Hepatocyte (in vitro differentiated cells): ENCODE data around the gene YIPF2. TPM values are rescaled to one million over a fixed set of nuclear protein-coding genes. Genes with fewer than 3 reads are reported as not detected.

ENCODE experiments used
- DNase-seq: peaks from one replicate; pipeline ENCODE4 v3.0.0-alpha.2; 2016; ENCODE audit warnings: low spot score
- H2AFZ ChIP-seq: fragments of 200-600 bp; sonication (generic); 2 replicates; pipeline ENCODE4 v1.6.0; 2016; ENCODE audit warnings: antibody characterized with exemption, mild to moderate bottlenecking
- H3K27ac ChIP-seq: fragments of 200-600 bp; sonication (generic); 2 replicates; pipeline ENCODE4 v1.5.1; 2016; ENCODE audit warnings: mild to moderate bottlenecking
- H3K27me3 ChIP-seq: fragments of 200-600 bp; sonication (generic); 2 replicates; pipeline ENCODE4 v1.6.1; 2016
- H3K36me3 ChIP-seq: fragments of 200-600 bp; sonication (generic); replicated peaks from 2 replicates; pipeline ENCODE4 v1.5.1; 2016; ENCODE audit warnings: low read depth; ENCODE audit not compliant: insufficient read depth
- H3K4me1 ChIP-seq: fragments of 200-600 bp; sonication (generic); 2 replicates; pipeline ENCODE4 v1.5.1; 2016; ENCODE audit warnings: mild to moderate bottlenecking, moderate library complexity; ENCODE audit not compliant: insufficient read depth
- H3K4me2 ChIP-seq: fragments of 200-600 bp; sonication (generic); 2 replicates; pipeline ENCODE4 v1.6.0; 2016
- H3K4me3 ChIP-seq: fragments of 200-600 bp; sonication (generic); 2 replicates; pipeline ENCODE4 v1.5.1; 2016; ENCODE audit warnings: mild to moderate bottlenecking
- H3K79me2 ChIP-seq: fragments of 200-600 bp; sonication (generic); 2 replicates; pipeline ENCODE4 v1.6.0; 2017; ENCODE audit warnings: mild to moderate bottlenecking
- H3K9me2 ChIP-seq: fragments of 200-600 bp; sonication (generic); replicated peaks from 2 replicates; pipeline ENCODE4 v1.6.0; 2017; ENCODE audit warnings: mild to moderate bottlenecking; ENCODE audit not compliant: insufficient read depth
- H3K9me3 ChIP-seq: fragments of 200-600 bp; sonication (generic); 2 replicates; pipeline ENCODE4 v1.5.1; 2016; ENCODE audit warnings: low read depth, mild to moderate bottlenecking
- H4K20me1 ChIP-seq: fragments of 200-600 bp; sonication (generic); 2 replicates; pipeline ENCODE4 v1.6.0; 2016; ENCODE audit warnings: mild to moderate bottlenecking; ENCODE audit not compliant: insufficient read depth, poor library complexity, severe bottlenecking
- CTCF ChIP-seq: fragments of 200-600 bp; sonication (generic); IDR thresholded peaks from 2 replicates; pipeline ENCODE4 v1.5.1; 2016; ENCODE audit warnings: antibody characterized with exemption, mild to moderate bottlenecking; ENCODE audit not compliant: poor library complexity
- EZH2 ChIP-seq: fragments of 200-600 bp; sonication (generic); IDR thresholded peaks from 2 replicates; pipeline ENCODE4 v1.6.1; 2016; ENCODE audit warnings: antibody characterized with exemption, mild to moderate bottlenecking, borderline replicate concordance
- EZH2phosphoT487 ChIP-seq: fragments of 200-600 bp; sonication (generic); IDR thresholded peaks from one replicate; pipeline ENCODE4 v1.6.1; 2018; ENCODE audit warnings: antibody characterized with exemption, mild to moderate bottlenecking, low read depth, moderate library complexity; ENCODE audit not compliant: unreplicated experiment, severe bottlenecking
- WGBS: methylation state at CpG from one replicate; pipeline ENCODE4 v1.1.6; 2016; ENCODE audit warnings: low lambda C conversion rate; ENCODE audit errors: missing lambda C conversion rate; 5-methylcytosine and 5-hydroxymethylcytosine counted together
- polyA plus RNA-seq: library from polyadenylated mRNA; unstranded; fragments of >200 nt; fragmentation: Nextera tagmentation; extraction: Ambion mirVana; gene quantifications from 2 replicates; pipeline ENCODE4 v1.2.1, GENCODE V29; 2016
- total RNA-seq: library from RNA; depleted of rRNA; stranded (reverse); fragments of >200 nt; gene quantifications from 2 replicates; pipeline ENCODE4 v1.2.3, GENCODE V29; 2014

Gene YIPF2
- total and polyA plus RNA-seq, 2 experiments from 2014 or later, result 80.3 to 115 TPM

DNA sequence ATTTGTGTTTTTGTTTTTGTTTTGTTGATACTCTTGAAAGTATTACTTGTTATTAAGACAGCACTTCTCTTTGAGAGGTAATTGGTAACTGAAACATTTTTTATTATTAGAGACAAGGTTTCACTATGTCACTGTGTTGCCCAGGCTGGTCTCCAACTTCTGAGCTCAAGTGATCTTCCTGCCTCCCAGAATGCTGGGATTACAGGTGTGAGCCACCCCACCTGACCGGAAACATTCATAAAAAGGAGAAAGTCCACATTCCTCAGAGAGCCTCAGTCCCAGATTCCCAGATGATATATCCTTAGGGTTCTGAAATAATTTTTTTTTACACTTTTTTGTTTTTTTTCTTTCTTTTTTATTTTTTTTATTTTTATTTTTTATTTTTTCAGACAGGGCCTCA is 54.4 kb downstream of the YIPF2 start:
- Histone ChIP-seq H3K79me2 (peaks cover 73% of the 10 kb centered on the region), H3K4me2 (peak overlapping the region; percentile 54), H3K9me2 (no peaks in the 10 kb centered on the region), H4K20me1 (peaks cover 4% of the 10 kb centered on the region), H3K27me3 (no peaks in the 10 kb centered on the region), H2AFZ (no peak overlapping the region), H3K27ac (peak overlapping the region; percentile 79), H3K4me3 (no peak overlapping the region), H3K4me1 (peaks cover 20% of the 10 kb centered on the region), H3K9me3 (no peaks in the 10 kb centered on the region), H3K36me3 (no peaks in the 10 kb centered on the region)
- 80% methylated on average over 1 of the region's 1 CpG for whole genome bisulfite sequencing
- DNase-seq, result no peak
- no peak for TF ChIP-seq EZH2

- 9% methylated on average over 16 of the region's 16 CpGs for WGBS
- no peak for DNase-seq
- TF ChIP-seq CTCF, result no peak
- TF ChIP-seq EZH2, result no peak
- TF ChIP-seq EZH2phosphoT487, result no peak
- Histone ChIP-seq H3K27ac (peak overlapping the region; percentile 97), H3K27me3 (no peaks in the 10 kb centered on the region), H2AFZ (peak overlapping the region; percentile 51), H3K9me3 (no peaks in the 10 kb centered on the region), H3K9me2 (no peaks in the 10 kb centered on the region), H4K20me1 (peaks cover 2% of the 10 kb centered on the region), H3K36me3 (no peaks in the 10 kb centered on the region), H3K79me2 (peaks cover 59% of the 10 kb centered on the region), H3K4me1 (peaks cover 20% of the 10 kb centered on the region), H3K4me3 (peak overlapping the region; percentile 60), H3K4me2 (peak overlapping the region; percentile 93)
These were observed 55.8 kb downstream of the YIPF2 start for GRCh38 chr19:10872546-10873107.

Other genes with a start within 250 kb of the YIPF2 start
- 19.5 and 21.7 TPM in 2 replicates for gene QTRT1, start 227.2 kb downstream of the YIPF2 start, total RNA-seq
- gene QTRT1, start 227.2 kb downstream of the YIPF2 start, polyA plus RNA-seq, result 52.8 and 67.7 TPM in 2 replicates
- 87.9 and 93.9 TPM in 2 replicates for gene DNM2, start 210.6 kb downstream of the YIPF2 start, total RNA-seq
- gene DNM2, start 210.6 kb downstream of the YIPF2 start, polyA plus RNA-seq, result 130 and 132 TPM in 2 replicates
- gene TMED1, start 92.4 kb downstream of the YIPF2 start, total RNA-seq, result 63.2 and 65.0 TPM in 2 replicates
- gene TMED1, start 92.4 kb downstream of the YIPF2 start, polyA plus RNA-seq, result 93.1 and 95.4 TPM in 2 replicates
- gene C19orf38, start 80.2 kb downstream of the YIPF2 start, total RNA-seq, result 3.4 and 3.7 TPM in 2 replicates
- gene C19orf38, start 80.2 kb downstream of the YIPF2 start, polyA plus RNA-seq, result 0.56 and 1.5 TPM in 2 replicates
- 27.5 and 34.3 TPM in 2 replicates for gene CARM1, start 57.1 kb downstream of the YIPF2 start, total RNA-seq
- 45.1 and 45.7 TPM in 2 replicates for gene CARM1, start 57.1 kb downstream of the YIPF2 start, polyA plus RNA-seq
- gene TIMM29, start 172 bp upstream of the YIPF2 start, total RNA-seq, result 19.4 and 36.2 TPM in 2 replicates
- 23.0 and 24.1 TPM in 2 replicates for gene TIMM29, start 172 bp upstream of the YIPF2 start, polyA plus RNA-seq
- 36.9 and 80.7 TPM in 2 replicates for gene SMARCA4, start 32.4 kb upstream of the YIPF2 start, total RNA-seq
- gene SMARCA4, start 32.4 kb upstream of the YIPF2 start, polyA plus RNA-seq, result 93.4 and 108 TPM in 2 replicates
- 110 and 126 TPM in 2 replicates for gene LDLR, start 160.8 kb upstream of the YIPF2 start, total RNA-seq
- 116 and 123 TPM in 2 replicates for gene LDLR, start 160.8 kb upstream of the YIPF2 start, polyA plus RNA-seq
- 9.0 and 11.5 TPM in 2 replicates for gene SPC24, start 227.1 kb upstream of the YIPF2 start, total RNA-seq
- gene SPC24, start 227.1 kb upstream of the YIPF2 start, polyA plus RNA-seq, result 5.2 and 8.8 TPM in 2 replicates